GM06990 (cell line): Measurements from ENCODE around the gene MICAL2.

Source experiments
- DNase-seq: peaks from one replicate; pipeline ENCODE4 v3.0.0-alpha.2; 2011; ENCODE audit not compliant: insufficient read length; ENCODE audit errors: extremely low read depth
- H3K27me3 ChIP-seq: replicated peaks from 2 replicates; pipeline ENCODE4 v1.6.0; 2011; ENCODE audit warnings: low read length; ENCODE audit not compliant: control insufficient read depth, insufficient read depth
- H3K36me3 ChIP-seq: 2 replicates; pipeline ENCODE4 v1.5.1; 2011; ENCODE audit warnings: low read length; ENCODE audit not compliant: control insufficient read depth, insufficient read depth
- H3K4me3 ChIP-seq: replicated peaks from 2 replicates; pipeline ENCODE4 v1.5.1; 2011; ENCODE audit warnings: low read depth, mild to moderate bottlenecking, control low read depth, low read length
- CTCF ChIP-seq: IDR thresholded peaks from 2 replicates; pipeline ENCODE4 v1.5.1; 2011; ENCODE audit warnings: low read length, control low read depth, mild to moderate bottlenecking, inconsistent platforms; ENCODE audit not compliant: insufficient read depth, poor library complexity, severe bottlenecking

MICAL2 gene

GRCh38 chr11:12102588-12103410, 7.6 kb upstream of the MICAL2 start:
- Histone ChIP-seq H3K4me3 (no peak overlapping the region), H3K27me3 (peaks cover 2% of the 10 kb centered on the region), H3K36me3 (no peaks in the 10 kb centered on the region)
- no peak for TF ChIP-seq CTCF
- DNase-seq = no peak

DNA sequence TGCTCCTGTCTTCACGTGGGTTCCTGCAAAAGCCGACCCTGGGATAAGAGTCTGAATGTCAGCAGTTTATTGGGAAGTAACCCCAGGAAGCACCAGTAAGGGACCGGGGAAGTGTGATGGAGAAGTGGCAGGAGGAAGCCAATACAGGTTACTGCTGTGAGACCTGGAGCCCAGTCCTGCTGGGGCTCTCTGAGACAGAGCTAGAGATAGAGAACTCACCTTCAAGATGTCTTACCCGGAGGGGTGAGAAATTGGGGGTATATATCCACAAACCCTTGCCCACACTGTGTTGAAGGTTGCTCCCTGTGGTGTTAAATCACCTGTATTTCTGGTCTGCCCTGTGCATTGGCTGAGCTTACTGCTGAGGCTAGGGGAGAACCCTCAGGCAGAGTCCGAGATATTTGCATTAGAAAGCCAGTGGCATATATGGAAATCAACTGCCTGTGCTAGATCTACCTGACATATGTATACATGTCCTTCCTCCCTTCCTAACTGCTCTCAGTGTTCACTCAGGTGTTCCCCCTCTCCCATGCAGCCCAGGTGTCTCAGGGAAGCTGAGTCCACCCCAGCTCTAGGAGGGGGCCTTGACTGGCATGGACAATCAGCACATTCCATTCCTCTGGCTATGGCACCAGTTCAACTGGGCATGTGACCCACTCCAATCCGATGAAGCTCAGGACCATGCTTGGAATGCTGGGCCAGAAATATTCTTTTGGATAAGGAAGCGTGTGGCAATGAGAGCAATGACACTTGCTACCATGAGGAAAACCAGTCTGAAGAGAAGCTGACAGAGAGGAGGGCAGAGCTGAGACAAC, 6.8 kb upstream of the MICAL2 start:
- peaks cover under 1% of the 10 kb centered on the region; the same call in 1 of the 2 replicates for H3K27me3 ChIP-seq
- no peak overlapping the region for H3K4me3 ChIP-seq
- no peak for TF ChIP-seq CTCF
- no peak for DNase-seq
- H3K36me3 ChIP-seq = no peaks in the 10 kb centered on the region

- no peak for TF ChIP-seq CTCF
- H3K4me3 ChIP-seq = no peak overlapping the region
- H3K36me3 ChIP-seq = no peaks in the 10 kb centered on the region
- DNase-seq = no peak
- no peaks in the 10 kb centered on the region; the same call in 1 of the 2 replicates for H3K27me3 ChIP-seq
These were observed 4.9 kb upstream of the MICAL2 start for GRCh38 chr11:12105471-12105870.

- no peak for DNase-seq
- H3K4me3 ChIP-seq = no peak overlapping the region
- H3K27me3 ChIP-seq = no peaks in the 10 kb centered on the region; the same call in 1 of the 2 replicates
- H3K36me3 ChIP-seq = no peaks in the 10 kb centered on the region
- TF ChIP-seq CTCF = no peak
These were observed 4.3 kb upstream of the MICAL2 start for GRCh38 chr11:12106101-12106500.

DNA sequence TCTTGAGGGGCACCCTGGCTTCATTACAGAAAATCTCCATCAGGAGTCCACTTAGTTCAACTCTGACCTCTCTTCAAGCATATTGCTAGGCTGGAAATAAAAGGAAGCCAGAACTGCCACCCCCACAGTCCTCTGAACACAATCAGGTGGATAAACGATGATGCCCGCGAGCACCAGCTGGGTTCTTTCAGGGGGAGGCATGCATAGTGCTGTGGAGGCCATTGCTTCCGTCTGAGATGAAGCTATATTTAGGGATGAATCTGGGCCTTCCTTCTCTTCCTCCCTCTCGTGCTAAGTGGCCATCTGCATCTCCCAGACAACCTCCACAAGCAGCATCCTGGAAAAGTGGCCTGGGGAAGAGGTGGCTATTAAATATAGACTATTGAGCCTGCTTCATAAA, 3.9 kb upstream of the MICAL2 start:
- H3K27me3 ChIP-seq = no peaks in the 10 kb centered on the region; the same call in 1 of the 2 replicates
- H3K4me3 ChIP-seq = no peak overlapping the region
- no peak for DNase-seq
- no peak for TF ChIP-seq CTCF
- no peaks in the 10 kb centered on the region for H3K36me3 ChIP-seq
